ENCODE data around the gene FARS2.

Gene FARS2

DNA sequence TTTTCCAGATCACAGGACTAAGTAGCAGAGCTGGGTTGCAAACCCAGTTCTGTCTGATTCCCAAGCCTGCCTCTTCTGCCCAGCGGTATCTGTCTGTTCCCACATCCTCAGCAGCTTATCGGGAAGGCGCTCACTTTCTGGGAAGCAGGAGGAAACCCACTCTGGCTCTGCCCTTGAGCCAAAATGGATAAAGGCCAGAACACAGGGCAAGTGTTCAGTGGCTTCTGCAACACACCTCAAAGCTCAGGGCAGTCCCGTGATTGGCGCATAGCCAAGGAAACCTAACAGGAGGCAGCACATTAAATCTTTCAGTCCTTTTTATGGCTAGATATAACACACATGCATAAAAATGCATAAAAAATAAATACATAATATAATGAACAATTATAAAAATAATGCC is 483.2 kb downstream of the FARS2 start:
- H3K27me3 Mint-ChIP-seq (ENCODE audit: low read depth), result no peaks in the 10 kb centered on the region
- no peak overlapping the region for H3K27ac Mint-ChIP-seq
- no peaks in the 10 kb centered on the region for H3K4me1 Mint-ChIP-seq (ENCODE audit: low read depth)
- H3K4me3 Mint-ChIP-seq, result no peak overlapping the region
- no peaks in the 10 kb centered on the region for H3K9me3 Mint-ChIP-seq
- H3K36me3 Mint-ChIP-seq (ENCODE audit: low read depth), result no peaks in the 10 kb centered on the region

DNA sequence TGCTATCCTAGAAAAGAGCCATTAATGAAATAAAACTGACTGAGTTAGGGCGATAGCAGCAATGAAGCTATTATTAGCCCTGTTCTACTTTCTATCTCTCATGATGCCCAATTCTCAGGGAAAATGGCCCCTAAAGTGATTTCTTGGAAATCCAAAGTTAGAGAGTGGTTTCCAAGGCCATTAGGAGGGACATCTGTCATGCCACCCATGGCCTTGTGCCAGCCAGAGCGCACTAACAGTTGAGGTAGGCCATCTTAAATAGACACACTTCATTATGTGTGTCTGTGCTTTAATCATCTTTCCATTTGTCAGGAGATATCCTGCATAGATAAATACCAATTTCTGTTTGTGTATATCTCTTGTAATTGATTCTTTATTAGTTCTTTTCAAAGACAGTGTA is 483.8 kb downstream of the FARS2 start:
- no peaks in the 10 kb centered on the region for H3K4me1 Mint-ChIP-seq (ENCODE audit: low read depth)
- H3K36me3 Mint-ChIP-seq (ENCODE audit: low read depth), result no peaks in the 10 kb centered on the region
- H3K9me3 Mint-ChIP-seq, result no peaks in the 10 kb centered on the region
- no peak overlapping the region for H3K4me3 Mint-ChIP-seq
- H3K27ac Mint-ChIP-seq, result no peak overlapping the region
- no peaks in the 10 kb centered on the region for H3K27me3 Mint-ChIP-seq (ENCODE audit: low read depth)

DNA sequence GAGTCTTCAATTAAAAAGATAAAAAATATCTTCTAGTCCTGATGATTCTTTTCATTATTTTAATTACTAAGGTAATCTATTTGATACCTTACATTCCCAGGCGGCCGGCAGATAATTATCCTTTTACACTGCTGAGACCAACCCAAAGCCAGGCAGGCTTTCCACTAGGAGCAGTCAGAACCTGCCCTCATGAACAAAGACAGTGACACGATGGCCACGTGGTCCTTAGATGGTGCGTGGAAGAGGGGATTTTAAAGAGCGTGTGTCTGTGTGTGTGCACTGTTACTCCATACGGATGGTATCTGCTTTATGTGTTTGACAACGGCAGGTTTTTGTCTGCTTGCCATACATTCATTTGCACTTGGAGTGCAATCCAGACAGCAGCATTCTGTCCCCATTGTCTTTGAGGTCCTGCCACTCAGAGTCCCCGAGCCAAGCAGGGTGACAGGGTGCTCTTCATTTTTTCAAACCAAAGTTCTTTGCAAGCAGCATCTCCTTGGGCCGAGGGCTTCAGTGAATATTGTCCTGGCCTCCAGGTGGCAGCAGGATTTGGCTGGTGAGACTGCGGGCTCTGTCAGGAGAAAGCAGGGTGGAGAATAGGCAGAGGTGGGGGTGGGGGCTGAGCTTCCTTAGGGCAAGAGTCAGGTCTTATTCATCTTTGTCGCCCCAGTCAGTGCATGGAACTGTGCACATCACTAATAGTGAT is 484.9 kb downstream of the FARS2 start:
- H3K9me3 Mint-ChIP-seq, result no peaks in the 10 kb centered on the region

DNA sequence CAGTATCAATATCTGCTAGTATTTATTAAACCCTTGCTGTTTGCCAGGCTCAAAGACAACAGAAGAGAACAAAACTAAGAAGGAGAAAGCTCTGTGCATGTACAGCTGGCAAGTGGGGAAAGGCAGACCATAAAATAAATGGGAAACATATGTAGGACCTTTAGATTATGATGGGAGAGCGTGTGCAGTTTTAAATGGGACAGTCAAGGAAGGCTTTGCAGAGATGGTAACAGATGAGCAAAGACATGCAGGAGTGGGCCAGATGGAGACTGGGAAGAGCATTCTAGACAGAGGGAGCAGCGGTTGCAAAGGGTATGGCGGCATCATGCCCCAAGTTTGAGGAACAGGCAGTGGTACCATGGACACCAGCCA is 485.4 kb downstream of the FARS2 start:
- H3K9me3 Mint-ChIP-seq, result no peaks in the 10 kb centered on the region
- H3K27me3 Mint-ChIP-seq (ENCODE audit: low read depth), result no peaks in the 10 kb centered on the region
- H3K36me3 Mint-ChIP-seq (ENCODE audit: low read depth), result no peaks in the 10 kb centered on the region
- H3K4me1 Mint-ChIP-seq (ENCODE audit: low read depth), result no peaks in the 10 kb centered on the region
- H3K4me3 Mint-ChIP-seq, result no peak overlapping the region
- no peak overlapping the region for H3K27ac Mint-ChIP-seq

More for the DNA sequence above, 484.9 kb downstream of the FARS2 start:
- Mint-ChIP-seq H3K27me3 (ENCODE audit: low read depth) (no peaks in the 10 kb centered on the region), H3K4me1 (ENCODE audit: low read depth) (no peaks in the 10 kb centered on the region), H3K4me3 (no peak overlapping the region), H3K36me3 (ENCODE audit: low read depth) (no peaks in the 10 kb centered on the region), H3K27ac (no peak overlapping the region)

DNA sequence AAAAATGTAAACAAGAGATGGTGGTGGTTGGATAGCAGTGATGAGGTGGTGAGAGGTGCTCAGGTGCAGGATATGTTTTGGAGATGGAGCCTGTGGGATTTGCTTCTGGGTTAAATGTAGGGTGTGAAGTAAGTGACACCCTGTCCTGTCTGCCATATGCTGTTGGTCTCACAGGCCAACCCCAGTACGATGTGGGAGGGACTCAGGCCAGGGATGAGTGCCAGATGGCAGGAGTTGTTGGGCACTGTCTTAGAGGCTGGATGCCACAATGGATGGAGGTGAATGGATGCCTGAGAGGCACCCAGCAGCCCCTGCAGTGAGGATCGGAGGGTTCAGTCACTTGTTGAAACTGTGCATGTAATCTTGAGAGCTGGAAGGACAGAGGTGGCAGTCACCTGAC is 486.1 kb downstream of the FARS2 start:
- Mint-ChIP-seq H3K4me1 (ENCODE audit: low read depth) (no peaks in the 10 kb centered on the region), H3K9me3 (no peaks in the 10 kb centered on the region), H3K36me3 (ENCODE audit: low read depth) (no peaks in the 10 kb centered on the region), H3K27me3 (ENCODE audit: low read depth) (no peaks in the 10 kb centered on the region), H3K27ac (no peak overlapping the region), H3K4me3 (no peak overlapping the region)

DNA sequence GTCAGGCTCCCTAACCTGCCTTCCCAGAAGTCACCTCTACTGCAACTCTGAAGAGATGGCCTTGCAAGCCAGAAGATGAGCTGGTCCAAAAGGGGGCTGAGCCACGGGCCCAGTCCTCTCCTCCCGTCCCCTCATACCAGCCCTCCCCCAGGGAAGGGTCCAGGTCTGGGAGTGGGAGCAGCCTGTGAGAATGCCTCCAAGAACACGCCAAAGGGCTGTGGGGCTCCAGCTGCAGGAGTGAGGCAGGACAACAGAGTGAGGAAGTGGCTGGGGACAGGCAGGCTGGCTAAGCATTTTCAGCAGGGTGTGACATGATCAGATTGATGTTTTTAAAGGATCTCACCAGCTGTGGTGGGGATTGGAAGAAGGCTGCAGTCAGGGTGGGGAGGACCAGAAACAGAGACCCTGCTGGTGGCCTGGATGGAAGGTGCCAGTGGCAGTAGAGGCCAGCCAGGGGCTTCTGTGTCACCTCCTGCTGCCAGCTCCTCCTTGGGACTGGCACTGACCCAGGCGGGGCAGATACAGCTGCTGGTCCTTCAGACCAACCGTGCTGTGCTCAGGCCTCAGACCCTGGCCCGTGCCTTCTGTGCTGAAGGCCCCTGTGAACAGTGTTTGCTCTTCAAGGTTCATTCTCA is 487.8 kb downstream of the FARS2 start:
- H3K36me3 Mint-ChIP-seq (ENCODE audit: low read depth), result no peaks in the 10 kb centered on the region
- no peak overlapping the region for H3K4me3 Mint-ChIP-seq
- H3K27ac Mint-ChIP-seq, result no peak overlapping the region
- no peaks in the 10 kb centered on the region for H3K4me1 Mint-ChIP-seq (ENCODE audit: low read depth)
- peaks cover 3% of the 10 kb centered on the region for H3K9me3 Mint-ChIP-seq
- no peaks in the 10 kb centered on the region for H3K27me3 Mint-ChIP-seq (ENCODE audit: low read depth)

DNA sequence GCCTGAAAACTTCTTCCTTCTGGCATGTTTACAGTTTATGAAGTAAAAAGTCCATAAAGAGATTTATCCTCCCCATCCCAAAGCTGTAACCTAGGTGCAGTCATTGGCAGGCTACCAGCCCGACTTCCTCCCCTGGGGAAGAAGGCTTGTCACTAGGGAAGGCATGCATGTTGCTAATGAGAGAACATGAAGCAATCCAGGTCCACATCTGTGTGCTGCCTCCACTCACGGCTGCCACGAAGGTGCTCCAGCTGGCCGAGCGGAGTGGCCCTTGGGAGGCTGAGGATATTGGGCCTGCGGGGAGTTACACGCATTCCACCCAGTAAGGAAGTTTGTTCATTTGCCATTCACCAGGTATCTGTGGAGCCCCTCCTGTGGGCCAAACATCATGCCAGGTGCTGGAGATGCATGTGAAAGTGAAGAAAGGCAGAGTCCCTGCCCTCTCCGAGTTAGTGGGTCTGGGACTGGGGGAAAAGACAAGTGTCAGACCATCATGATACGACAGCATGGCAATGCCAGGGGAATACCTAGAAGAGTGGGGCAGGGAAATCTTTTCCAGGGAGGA is 488.4 kb downstream of the FARS2 start:
- no peak overlapping the region for H3K27ac Mint-ChIP-seq
- H3K9me3 Mint-ChIP-seq, result peaks cover 7% of the 10 kb centered on the region

DNA sequence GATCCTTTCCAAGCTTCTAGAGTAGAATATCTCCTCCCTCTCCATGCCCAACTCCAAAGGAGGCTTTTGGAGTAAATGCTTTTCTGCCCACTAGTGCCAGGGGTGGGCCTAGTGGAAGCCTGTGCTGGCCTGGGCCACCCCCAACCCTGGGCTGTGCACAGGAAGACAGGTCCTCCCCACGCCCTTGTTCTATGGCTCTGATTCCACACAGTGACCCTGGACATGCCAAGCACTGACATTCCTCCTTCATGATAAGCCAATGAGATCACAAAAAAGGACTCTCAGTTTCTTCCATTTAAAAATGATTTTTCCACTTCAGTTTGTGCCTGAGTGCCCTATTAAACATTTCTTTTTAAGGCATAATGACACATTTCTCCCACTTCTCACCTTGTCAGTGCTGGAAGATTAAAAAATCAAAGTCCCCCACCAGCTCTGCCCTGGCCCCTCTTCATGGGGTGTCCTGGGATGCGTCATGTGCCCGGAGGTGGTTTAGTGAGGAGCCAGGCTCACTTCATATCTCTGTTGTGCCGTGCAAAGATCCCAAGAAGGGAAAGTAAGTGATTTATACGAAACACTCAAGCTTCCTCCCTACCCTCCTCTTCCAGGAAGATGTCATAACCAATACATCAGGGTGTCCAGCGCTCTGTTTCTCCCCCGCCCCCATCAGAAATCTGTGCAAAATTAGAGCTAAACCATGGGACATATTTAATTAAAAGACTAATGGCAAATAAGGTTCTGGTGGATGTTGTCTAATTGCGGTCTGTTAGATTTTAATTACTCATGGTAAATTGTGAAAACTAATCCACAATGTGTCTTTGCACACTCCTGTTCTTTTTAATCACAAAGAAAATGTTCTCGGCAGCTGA is 490.4 kb downstream of the FARS2 start:
- Mint-ChIP-seq H3K4me3 (no peak overlapping the region), H3K27ac (no peak overlapping the region), H3K36me3 (ENCODE audit: low read depth) (peaks cover 5% of the 10 kb centered on the region), H3K9me3 (peaks cover 24% of the 10 kb centered on the region), H3K4me1 (ENCODE audit: low read depth) (no peaks in the 10 kb centered on the region), H3K27me3 (ENCODE audit: low read depth) (no peaks in the 10 kb centered on the region)

More for the DNA sequence above, 488.4 kb downstream of the FARS2 start:
- H3K4me1 Mint-ChIP-seq (ENCODE audit: low read depth), result no peaks in the 10 kb centered on the region
- H3K27me3 Mint-ChIP-seq (ENCODE audit: low read depth), result no peaks in the 10 kb centered on the region
- no peak overlapping the region for H3K4me3 Mint-ChIP-seq
- H3K36me3 Mint-ChIP-seq (ENCODE audit: low read depth), result no peaks in the 10 kb centered on the region

DNA sequence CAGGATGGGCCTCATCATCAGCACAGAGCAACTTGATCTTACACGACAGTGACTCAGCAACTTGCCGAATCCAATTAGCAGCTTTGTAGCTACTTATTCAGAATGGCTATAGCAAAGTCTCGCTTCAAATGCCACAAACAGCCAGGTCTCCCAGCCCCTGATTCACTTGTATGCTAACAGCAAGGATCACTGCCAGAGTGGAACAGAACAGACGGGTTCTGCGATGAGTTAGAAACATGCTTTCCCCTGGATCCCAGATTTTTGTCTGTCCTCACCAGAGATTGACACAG is 491.0 kb downstream of the FARS2 start:
- H3K4me1 Mint-ChIP-seq (ENCODE audit: low read depth), result no peaks in the 10 kb centered on the region
- peaks cover 5% of the 10 kb centered on the region for H3K36me3 Mint-ChIP-seq (ENCODE audit: low read depth)
- peaks cover 26% of the 10 kb centered on the region for H3K9me3 Mint-ChIP-seq

DNA sequence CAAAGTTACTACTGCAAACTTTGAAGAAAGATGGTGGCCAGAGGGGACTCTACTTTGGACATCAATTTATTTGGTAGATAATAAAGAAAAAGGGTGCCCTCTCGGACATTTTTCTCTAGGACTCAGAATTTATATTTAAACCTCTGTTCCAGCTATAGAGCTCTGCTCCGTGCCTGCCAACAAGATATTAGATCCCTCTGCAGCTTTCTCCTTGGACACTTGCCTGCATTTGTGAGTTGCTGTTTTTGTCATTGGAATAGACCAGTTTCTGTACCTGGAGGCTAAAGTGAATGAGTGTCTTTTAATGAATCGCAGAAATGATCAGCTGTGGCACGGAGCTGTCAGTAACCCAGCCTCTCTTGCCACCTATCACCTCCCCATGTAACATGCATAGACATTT is 491.9 kb downstream of the FARS2 start:
- Mint-ChIP-seq H3K27ac (no peak overlapping the region), H3K36me3 (ENCODE audit: low read depth) (peaks cover 5% of the 10 kb centered on the region), H3K9me3 (peaks cover 26% of the 10 kb centered on the region), H3K27me3 (ENCODE audit: low read depth) (no peaks in the 10 kb centered on the region), H3K4me3 (no peak overlapping the region), H3K4me1 (ENCODE audit: low read depth) (no peaks in the 10 kb centered on the region)

More for the DNA sequence above, 491.0 kb downstream of the FARS2 start:
- H3K27me3 Mint-ChIP-seq (ENCODE audit: low read depth), result no peaks in the 10 kb centered on the region
- no peak overlapping the region for H3K4me3 Mint-ChIP-seq
- H3K27ac Mint-ChIP-seq, result no peak overlapping the region

DNA sequence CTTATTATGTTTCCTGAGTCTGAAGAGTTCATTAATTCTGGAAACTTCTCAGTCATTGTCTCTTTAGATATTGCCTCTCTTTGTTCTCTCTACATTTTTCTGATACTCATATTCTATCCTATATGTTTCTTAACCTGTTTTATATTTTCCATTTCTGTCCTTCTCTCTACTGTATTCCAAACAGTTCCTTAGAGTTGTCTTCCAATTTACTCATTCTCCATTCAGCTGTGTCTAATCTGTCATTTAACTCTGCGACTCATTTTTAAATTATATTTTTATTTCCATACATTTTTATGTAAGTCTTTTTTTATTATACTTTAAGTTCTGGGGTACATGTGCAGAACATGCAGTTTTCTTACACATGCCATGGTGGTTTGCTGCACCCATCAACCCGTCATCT is 493.6 kb downstream of the FARS2 start:
- H3K27ac Mint-ChIP-seq, result no peak overlapping the region
- peaks cover 5% of the 10 kb centered on the region for H3K36me3 Mint-ChIP-seq (ENCODE audit: low read depth)
- no peaks in the 10 kb centered on the region for H3K4me1 Mint-ChIP-seq (ENCODE audit: low read depth)
- H3K4me3 Mint-ChIP-seq, result no peak overlapping the region
- no peaks in the 10 kb centered on the region for H3K27me3 Mint-ChIP-seq (ENCODE audit: low read depth)
- H3K9me3 Mint-ChIP-seq, result peaks cover 26% of the 10 kb centered on the region

DNA sequence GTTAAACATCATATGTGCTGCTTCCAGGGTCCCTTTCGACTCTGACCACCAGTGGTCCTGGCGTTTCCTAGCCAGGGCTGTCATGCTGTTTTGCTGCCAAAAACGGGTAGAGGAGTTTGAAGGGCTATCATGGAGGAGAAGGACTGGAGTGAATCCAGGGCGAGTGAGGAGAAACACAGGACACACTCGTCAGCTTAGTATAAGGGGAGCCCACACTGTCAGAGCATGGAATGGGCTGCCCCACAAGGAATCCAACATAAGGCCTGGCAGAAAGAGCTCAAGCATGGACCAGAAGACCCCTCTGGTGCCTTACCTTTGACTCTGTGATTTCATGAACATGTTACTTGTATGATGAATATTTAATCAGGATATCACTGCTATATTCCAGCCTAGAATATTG is 498.3 kb downstream of the FARS2 start:
- no peak overlapping the region for H3K4me3 Mint-ChIP-seq
- H3K9me3 Mint-ChIP-seq, result peaks cover 21% of the 10 kb centered on the region
- no peaks in the 10 kb centered on the region for H3K27me3 Mint-ChIP-seq (ENCODE audit: low read depth)
- no peaks in the 10 kb centered on the region for H3K4me1 Mint-ChIP-seq (ENCODE audit: low read depth)
- H3K27ac Mint-ChIP-seq, result no peak overlapping the region
- peaks cover 5% of the 10 kb centered on the region for H3K36me3 Mint-ChIP-seq (ENCODE audit: low read depth)

DNA sequence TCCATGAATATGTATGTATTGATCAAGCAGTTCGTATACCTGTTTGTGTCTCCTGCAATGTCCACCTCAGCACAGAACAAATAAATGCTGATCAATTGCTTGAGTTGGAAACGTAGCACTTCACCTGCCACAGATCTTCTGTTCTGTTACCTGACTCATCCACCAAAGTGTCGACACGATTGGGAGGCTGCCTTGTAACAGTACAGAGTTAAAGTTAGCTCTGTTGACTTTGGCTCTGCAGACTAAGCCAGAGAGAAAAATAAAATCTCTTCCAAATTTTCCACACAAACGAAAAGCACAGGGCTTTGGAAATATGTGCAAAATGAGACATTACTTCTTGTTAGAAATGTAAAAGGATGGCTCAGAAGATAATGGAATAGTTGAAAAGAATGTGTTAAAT is 500.1 kb downstream of the FARS2 start:
- no peak overlapping the region for H3K4me3 Mint-ChIP-seq
- H3K36me3 Mint-ChIP-seq (ENCODE audit: low read depth), result peaks cover 1% of the 10 kb centered on the region
- H3K9me3 Mint-ChIP-seq, result peaks cover 5% of the 10 kb centered on the region
- H3K4me1 Mint-ChIP-seq (ENCODE audit: low read depth), result no peaks in the 10 kb centered on the region
- H3K27me3 Mint-ChIP-seq (ENCODE audit: low read depth), result no peaks in the 10 kb centered on the region
- no peak overlapping the region for H3K27ac Mint-ChIP-seq

DNA sequence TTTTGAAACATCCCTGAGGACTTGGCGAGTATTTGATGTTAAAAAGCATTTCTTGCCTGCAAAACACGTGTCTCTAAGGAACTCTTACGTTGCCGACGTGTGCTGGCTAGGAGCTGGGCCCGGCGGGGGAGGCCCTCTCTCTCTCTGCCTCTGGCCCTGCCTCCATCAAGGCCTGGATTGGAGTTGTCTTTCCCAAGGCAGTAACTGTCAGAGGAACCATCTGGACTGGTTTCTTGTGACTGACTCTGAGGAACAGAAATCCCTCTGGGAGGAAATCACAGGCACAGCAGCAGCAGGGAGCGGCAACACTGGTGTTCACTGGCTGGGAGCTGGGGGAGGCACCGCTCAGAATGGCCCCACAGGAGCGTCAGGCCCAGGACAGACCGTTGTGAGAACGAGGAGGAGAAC is 501.3 kb downstream of the FARS2 start:
- no peaks in the 10 kb centered on the region for H3K4me1 Mint-ChIP-seq (ENCODE audit: low read depth)
- no peaks in the 10 kb centered on the region for H3K27me3 Mint-ChIP-seq (ENCODE audit: low read depth)
- H3K4me3 Mint-ChIP-seq, result no peak overlapping the region
- H3K36me3 Mint-ChIP-seq (ENCODE audit: low read depth), result no peaks in the 10 kb centered on the region
- no peaks in the 10 kb centered on the region for H3K9me3 Mint-ChIP-seq
- H3K27ac Mint-ChIP-seq, result no peak overlapping the region

DNA sequence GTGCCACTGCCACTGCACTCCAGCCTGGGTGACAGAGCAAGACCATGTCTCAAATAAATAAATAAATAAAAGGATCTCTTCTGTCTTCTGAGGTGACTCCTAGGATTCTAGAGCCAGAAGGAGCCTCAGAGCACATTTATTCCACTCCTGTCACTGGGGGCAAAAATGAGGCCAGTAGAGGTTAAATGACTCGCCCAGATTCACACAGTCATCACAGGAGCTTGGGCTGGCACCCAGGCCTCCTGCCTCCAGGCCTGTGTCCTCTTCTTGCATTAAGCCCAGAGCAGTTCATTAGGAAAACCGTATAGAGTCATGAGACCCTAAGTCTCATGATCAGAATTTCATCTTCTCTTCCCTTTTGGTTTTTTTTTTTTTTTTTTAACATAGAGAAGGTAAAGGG is 502.1 kb downstream of the FARS2 start:
- H3K4me1 Mint-ChIP-seq (ENCODE audit: low read depth), result no peaks in the 10 kb centered on the region
- no peaks in the 10 kb centered on the region for H3K27me3 Mint-ChIP-seq (ENCODE audit: low read depth)
- peaks cover under 1% of the 10 kb centered on the region for H3K9me3 Mint-ChIP-seq
- no peak overlapping the region for H3K4me3 Mint-ChIP-seq
- H3K27ac Mint-ChIP-seq, result no peak overlapping the region
- no peaks in the 10 kb centered on the region for H3K36me3 Mint-ChIP-seq (ENCODE audit: low read depth)
